NCI-H187 treated with DMSO at 0.1 percent for 48 hours (cell line): ENCODE data around the gene PCNX2.

ENCODE experiments used
- DNase-seq: peaks from one replicate; lab custom pipeline; 2025; lab: John Stamatoyannopoulos, UW

The PCNX2 gene

DNA sequence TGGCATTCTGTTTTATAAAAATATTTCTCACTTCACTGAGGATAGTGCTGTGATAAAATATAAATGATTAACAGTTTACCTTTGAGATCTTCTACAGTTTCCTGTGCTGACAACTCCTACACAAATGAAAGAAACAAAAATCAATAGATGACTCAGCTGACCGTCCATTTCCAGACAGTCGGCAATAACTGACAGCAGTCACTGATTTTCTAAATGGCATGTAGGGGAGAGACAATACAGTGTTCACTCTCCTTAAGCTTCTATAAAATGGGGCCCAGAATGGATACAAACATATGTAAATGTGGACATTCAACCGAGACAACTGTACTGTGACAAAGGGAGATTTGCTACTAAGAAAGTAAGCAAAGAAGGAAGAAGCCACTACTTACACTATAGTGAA, 34.3 kb downstream of the PCNX2 start:
- no peak for DNase-seq

DNA sequence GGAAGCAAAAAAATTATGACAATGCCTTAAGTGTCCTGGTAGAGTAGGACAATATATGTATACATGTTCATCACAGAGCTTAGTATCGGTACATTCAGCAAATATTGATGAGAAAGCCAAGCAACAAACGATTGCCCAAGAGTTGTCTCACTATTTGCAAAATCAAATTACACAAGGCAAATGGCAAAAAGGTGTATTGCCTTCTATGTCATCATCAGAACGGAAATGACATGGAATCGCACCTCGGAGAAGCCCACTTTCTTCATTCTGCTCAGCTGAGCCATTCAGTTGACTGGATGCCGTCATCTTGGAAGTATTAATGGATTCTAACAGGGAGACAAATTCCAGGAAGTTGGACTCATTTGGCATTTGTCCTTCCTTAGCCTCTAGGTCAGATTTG, 37.7 kb downstream of the PCNX2 start:
- no peak for DNase-seq

GRCh38 chr1:233256789-233257188, 38.7 kb downstream of the PCNX2 start:
- DNase-seq = no peak

- no peak for DNase-seq
Measured at GRCh38 chr1:233256191-233256590, 39.3 kb downstream of the PCNX2 start.

GRCh38 chr1:233255145-233255544, 40.4 kb downstream of the PCNX2 start:
- no peak for DNase-seq

DNA sequence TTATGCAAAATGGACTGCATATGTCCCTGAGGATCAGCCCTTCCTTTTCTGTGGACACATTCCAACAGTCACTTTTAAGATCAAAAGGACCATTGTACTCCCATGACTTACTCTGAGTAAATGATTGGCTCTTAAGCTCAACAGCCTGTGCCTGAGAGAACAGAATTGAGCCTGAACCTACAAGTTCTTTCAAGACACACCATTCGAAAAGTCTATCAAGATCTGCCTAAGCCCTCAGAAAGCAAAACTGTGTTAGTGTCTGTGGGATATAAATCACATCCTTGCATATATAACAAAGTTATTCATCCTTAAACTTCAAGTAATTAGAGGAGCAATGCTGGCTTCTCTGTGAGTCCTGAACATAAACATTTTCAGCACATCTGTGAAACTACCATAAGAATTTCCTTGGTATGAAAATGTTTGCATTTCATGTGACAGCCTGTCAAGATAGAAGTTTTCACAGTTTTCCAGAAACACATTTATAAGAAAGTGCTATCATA, 41.6 kb downstream of the PCNX2 start:
- DNase-seq = no peak

- no peak for DNase-seq
Measured at GRCh38 chr1:233253231-233253831, 42.2 kb downstream of the PCNX2 start.

DNA sequence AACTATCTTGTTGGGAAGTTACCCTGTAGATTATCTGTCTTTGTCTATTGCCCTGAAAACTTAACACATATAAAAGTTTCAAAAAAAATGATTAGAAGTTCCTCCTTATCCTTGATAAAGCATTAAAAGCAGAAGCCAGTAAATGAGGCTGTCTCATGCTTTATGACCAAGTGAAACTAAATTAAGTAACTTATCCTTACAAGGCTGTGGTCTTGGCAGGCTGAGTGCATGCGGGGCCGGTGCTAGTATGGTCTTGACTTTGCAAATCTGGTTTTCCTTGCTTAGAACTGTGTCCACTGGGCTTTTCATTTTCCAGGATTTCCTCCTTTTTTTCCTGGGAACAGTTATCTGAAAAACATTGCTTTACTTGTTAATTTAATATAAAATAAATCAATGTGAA, 43.1 kb downstream of the PCNX2 start:
- no peak for DNase-seq

DNA sequence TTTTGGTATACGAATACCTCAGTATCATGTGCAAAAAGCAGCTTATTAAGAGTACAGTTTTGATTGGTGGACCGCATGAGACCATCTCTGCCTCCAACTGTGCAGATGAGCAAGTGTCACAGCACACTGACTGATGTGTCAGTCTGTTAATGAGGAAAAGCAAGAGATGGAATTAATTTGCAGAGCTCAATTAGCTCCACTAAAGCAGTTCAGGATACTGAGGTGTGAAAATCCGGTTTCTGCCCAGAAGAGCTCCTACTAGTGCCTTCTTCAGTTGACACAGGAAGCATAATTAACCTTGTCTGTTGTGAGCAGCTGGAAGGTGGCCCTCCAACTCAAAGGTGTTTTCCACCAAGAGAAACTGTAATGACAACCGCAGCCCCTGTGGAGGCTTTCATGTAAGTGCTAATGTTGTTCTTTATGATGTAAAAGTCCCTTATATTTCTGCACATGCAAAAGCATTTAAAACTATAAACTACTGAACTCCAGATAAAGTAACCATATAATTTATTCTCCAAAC, 44.3 kb downstream of the PCNX2 start:
- DNase-seq = no peak

DNA sequence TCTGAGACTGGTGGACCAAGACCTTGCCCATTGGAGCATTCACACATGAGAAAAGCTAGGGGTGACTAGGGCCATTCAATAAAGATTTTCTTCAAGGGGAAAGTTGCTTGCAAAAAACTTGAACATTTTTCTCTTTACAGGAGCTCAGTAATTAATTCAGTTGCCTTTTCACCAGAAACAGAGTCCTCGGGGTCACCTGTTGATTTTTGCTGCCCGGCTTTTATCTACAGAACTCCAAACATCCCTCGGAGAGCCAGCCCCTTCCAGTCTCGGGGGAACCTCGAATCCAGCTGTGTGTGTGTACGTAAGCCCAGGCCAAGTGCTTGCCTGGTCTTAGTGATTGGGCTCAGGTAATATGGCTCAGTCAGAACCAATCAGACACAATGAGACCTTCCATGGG, 47.5 kb downstream of the PCNX2 start:
- no peak for DNase-seq

GRCh38 chr1:233246965-233247364, 48.6 kb downstream of the PCNX2 start:
- DNase-seq = no peak

- no peak for DNase-seq
Measured at GRCh38 chr1:233245191-233245765, 50.2 kb downstream of the PCNX2 start.

GRCh38 chr1:233244183-233244582, 51.3 kb downstream of the PCNX2 start:
- DNase-seq = no peak

DNA sequence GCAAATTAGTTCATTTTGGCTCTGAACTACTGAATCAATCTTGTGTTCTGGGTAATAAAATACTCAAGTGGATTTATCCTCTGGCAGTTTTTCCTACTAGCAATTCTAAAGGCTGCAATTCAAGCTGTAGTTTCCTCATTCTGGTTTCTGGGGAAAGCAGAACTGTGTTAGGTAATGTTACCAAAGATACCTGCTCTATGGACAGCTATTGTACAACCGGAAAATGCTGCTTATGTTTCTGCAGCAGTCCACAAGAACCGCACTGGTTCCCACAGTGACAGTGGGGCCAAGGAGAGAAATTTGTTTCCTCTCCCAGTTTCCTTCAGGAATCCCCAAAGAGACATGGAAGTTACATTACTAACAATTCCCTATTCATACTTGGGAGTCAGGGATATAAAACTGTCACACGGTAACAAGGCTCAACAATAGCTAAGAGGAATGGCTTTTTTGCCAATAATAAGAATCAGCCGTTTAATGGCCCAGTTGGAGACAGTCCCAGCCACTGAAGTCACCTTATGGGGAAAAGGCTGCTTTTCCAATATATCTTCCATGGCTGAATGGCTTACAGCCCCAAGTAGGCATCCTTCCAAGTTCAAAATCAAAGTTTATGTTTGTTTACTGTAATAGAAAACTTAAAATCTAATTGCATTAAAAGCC, 52.6 kb downstream of the PCNX2 start:
- no peak for DNase-seq

DNA sequence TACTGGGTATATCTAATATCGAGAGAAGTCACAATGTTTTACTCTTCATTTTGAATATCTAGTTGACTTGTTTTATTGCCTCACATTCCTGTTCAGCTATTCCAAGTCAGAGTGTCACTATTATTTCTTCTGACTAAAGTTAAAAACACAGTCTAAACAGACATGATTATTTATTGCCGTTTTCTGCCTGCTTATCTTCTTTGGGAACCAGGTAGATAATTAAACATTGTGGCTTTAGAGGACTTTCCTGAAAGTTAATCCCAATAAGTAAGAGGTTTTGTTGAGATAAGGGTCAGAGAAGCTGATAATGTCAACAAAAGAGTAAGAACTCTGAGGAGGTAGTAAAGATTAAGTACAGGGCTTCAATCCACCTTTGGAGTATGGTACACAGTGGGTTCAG, 53.8 kb downstream of the PCNX2 start:
- no peak for DNase-seq

- no peak for DNase-seq
Measured at GRCh38 chr1:233240829-233241682, 54.5 kb downstream of the PCNX2 start.

DNA sequence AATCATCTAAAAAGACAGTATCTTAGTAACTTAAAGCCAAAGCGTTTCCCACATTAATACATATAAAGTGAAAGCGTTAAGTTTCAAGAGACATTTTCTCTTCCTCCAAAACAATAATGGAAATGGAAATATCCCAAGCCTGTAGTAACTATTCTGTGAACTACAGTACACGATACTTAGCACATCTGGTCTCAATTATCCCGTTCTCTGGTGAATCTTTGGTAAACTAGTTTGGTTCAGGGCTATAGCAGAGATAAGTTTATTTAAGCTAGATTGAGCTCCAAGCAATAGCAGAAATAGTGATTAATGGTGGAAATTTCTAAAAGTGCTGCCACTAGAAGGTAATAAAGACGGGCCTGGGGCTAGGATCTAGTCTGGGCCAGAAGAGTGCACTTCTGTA, 55.2 kb downstream of the PCNX2 start:
- no peak for DNase-seq

DNA sequence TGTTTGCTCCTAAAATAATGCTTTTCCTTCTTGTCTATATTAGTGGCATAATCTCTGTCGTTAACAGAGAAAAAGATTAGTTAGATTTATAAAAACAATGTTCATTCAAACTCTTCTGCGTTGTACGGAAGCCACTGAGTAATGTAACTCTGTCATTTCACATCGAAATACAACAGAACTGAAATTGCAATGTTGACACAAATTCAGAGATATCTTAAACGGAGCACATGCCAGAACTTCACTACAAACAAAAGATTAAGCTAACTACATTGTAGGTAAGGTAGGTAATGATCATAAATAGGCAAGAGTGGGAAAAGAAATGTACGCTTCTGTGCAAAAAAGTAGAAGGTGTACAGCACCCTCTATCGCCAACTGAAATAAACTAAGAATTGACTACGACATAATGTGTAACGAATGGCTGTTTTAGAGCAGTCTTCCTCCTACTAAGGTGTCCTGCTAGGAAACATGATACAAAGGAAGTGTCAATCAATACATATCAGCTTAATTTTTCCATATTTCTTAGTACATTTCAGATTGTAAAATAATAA, 56.6 kb downstream of the PCNX2 start:
- DNase-seq = no peak

GRCh38 chr1:233237647-233238046, 57.9 kb downstream of the PCNX2 start:
- DNase-seq = no peak

GRCh38 chr1:233233508-233234040, 62.0 kb downstream of the PCNX2 start:
- DNase-seq = no peak

GRCh38 chr1:233230011-233230410, 65.5 kb downstream of the PCNX2 start:
- DNase-seq = no peak

- DNase-seq = no peak
Measured at GRCh38 chr1:233229288-233229687, 66.2 kb downstream of the PCNX2 start.
